GM18507 (cell line): Measurements from ENCODE around the gene TNIP1.

Source experiments
- DNase-seq: peaks from one replicate; pipeline ENCODE4 v3.0.0; 2011; ENCODE audit warnings: low read depth; ENCODE audit not compliant: insufficient read length; ENCODE audit errors: extremely low spot score
- FAIRE-seq: peaks from 2 replicates; lab custom pipeline; 2011; peaks lifted over from hg19 to GRCh38; lab: Jason Lieb, UNC

Gene TNIP1

GRCh38 chr5:151051066-151051930 lies 29.5 kb downstream of the TNIP1 start:
- FAIRE-seq (peak; percentile 86), DNase-seq (peak; percentile 60)

GRCh38 chr5:151048526-151048925 lies 32.3 kb downstream of the TNIP1 start:
- no peak for FAIRE-seq
- DNase-seq = no peak

GRCh38 chr5:151047814-151048425 lies 32.9 kb downstream of the TNIP1 start:
- FAIRE-seq = no peak
- no peak for DNase-seq

DNA sequence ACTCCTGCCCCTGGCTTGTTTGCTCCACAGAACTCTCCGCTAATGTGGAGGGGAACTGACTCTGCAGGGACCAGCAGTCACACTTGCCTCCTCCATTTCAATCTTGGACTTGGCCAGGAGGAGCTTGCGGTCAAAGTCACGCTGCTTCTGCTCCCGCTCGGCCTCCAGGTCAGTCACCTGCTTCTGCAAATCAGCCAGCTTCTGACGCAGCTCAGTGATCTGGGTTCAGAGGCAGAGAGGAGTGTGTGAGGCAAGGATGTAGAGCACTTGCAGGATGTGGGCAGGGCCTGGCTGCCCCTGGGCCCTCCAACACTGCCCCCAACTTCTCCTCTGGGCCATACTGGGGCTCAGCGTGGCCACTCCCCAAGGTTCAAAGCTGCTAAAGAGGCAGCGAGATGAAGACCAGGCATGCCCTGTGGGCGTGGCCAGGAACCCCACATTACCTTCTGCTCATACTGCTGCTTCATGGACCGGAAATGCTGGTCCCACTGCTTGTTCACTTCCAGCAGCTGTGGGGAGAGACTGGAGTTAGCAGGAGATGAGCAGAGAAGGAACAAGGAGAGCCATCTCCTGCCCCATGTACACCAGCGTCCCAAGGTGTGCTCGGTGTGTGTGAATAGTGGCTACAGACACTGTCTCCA lies 38.3 kb downstream of the TNIP1 start:
- FAIRE-seq = no peak
- DNase-seq = no peak

DNA sequence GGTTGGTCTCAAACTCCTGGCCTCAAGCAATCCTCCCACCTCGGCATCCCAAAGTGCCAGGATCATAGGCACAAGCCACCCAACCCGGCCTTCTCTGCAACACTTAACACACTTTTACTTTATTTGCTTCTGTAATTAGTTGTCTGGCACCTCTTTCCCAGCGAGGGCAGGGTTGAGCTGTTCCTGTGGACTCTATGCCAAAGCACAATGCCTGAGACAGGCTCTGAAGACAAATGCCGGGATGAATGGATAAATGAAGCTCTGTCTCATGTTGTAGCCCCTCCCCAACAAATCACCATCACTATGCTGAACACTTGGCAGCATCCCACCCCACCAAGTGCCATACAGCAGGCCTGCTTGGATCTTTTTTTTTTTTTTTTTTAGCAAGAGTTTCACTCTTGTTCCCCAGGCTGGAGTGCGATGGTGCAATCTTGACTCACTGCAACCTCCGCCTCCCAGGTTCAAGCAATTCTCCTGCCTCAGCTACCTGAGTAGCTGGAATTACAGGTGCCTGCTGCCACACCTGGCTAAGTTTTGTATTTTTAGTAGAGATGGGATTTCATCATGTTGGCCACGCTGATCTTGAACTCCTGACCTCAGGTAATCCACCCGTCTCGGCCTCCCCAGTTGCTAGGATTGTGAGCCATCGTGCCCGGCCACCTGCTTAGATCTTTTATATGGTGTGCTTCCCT lies 39.1 kb downstream of the TNIP1 start:
- no peak for FAIRE-seq
- no peak for DNase-seq

DNA sequence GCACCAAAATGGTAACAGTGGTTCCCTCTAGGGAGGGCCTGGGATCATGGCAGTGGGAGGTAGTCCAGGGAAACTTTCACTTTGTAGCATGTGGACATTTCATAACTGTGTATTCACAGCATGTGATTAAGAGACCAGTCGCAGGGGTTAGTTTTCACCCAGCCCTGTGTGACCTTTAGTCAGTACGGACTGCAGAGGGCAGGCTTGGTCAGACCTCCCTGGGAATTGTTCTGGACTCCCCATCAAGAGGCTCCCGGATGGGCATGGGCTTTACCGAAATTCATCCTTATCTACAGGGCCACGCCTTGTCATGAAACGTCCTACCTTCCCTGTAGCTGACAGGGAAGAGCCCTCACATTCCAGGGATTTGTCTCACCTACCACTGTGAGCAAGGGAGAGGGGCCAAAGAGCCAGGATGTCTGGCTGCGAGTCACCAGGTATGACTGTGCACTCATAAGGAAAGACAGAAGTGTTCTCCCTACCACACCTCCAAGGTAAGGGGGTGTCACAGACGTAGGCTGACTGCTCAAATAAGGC lies 40.6 kb downstream of the TNIP1 start:
- no peak for FAIRE-seq

GRCh38 chr5:151039665-151040064 lies 41.2 kb downstream of the TNIP1 start:
- DNase-seq (no peak), FAIRE-seq (no peak)

More for the DNA sequence above, 40.6 kb downstream of the TNIP1 start:
- no peak for DNase-seq

- no peak for DNase-seq
Observed at GRCh38 chr5:151038801-151039238, 42.0 kb downstream of the TNIP1 start.

DNA sequence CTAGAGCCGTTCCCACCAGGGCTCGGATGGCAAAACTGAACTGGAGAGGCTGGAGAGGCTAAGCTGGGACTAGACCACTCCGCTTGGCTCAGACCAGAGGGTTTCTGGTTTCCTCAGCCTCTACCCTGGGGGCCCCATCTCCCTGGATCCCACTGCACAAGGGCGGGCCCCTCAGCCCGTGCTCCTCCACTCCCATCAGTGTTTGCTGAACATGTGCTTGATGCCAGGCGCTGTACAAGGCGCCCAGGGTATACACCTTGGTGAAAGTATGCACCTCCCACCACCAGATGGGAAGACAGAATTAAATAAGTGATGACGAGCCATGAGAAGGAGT lies 42.5 kb downstream of the TNIP1 start:
- FAIRE-seq = no peak

More at GRCh38 chr5:151038801-151039238, 42.0 kb downstream of the TNIP1 start:
- no peak for FAIRE-seq

GRCh38 chr5:151037561-151038411 lies 43.0 kb downstream of the TNIP1 start:
- FAIRE-seq (no peak), DNase-seq (no peak)

More for the DNA sequence above, 42.5 kb downstream of the TNIP1 start:
- no peak for DNase-seq

GRCh38 chr5:151036556-151036955 lies 44.3 kb downstream of the TNIP1 start:
- FAIRE-seq = no peak
- no peak for DNase-seq

DNA sequence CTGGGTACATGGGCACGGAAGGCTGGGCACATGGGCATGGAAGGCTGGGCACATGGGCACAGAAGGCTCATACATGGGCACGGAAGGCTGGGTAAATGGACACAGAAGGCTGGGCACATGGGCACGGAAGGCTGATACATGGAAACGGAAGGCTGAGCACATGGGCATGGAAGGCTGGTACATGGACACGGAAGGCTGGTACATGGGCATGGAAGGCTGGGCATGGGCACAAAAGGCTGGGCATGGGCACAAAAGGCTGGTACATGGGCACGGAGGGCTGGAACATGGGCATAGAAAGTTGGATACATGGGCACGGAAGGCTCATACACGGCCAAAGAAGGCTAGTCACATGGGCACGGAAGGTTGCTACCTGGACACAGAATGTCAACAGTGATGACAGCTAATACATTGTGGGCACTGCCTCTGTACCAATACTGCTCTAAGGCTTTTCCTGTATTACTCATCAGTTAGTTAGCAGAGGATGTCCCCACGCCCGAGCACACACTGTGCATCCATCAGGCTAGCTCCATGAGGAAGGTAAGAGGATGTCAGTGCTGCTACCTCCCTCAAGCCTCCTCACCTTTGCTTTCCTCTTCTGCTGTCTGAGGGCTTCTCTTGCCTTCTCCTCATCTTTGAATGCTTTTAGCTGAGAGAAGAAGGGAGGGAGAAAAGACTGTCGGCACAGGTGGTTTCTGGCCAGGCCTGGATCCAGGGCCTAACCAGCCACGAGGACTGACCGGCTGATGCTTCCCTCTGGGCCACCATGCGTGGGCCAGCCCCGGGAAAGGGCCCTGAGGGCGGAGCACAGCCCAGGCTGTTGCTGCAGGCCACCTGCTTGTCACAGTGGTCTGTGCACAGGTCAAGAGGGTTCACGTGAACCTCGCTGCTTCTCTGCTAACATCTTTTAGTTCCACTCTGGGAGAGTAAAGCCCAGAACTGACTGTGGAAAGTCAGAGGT lies 46.1 kb downstream of the TNIP1 start:
- DNase-seq = no peak
- no peak for FAIRE-seq

DNA sequence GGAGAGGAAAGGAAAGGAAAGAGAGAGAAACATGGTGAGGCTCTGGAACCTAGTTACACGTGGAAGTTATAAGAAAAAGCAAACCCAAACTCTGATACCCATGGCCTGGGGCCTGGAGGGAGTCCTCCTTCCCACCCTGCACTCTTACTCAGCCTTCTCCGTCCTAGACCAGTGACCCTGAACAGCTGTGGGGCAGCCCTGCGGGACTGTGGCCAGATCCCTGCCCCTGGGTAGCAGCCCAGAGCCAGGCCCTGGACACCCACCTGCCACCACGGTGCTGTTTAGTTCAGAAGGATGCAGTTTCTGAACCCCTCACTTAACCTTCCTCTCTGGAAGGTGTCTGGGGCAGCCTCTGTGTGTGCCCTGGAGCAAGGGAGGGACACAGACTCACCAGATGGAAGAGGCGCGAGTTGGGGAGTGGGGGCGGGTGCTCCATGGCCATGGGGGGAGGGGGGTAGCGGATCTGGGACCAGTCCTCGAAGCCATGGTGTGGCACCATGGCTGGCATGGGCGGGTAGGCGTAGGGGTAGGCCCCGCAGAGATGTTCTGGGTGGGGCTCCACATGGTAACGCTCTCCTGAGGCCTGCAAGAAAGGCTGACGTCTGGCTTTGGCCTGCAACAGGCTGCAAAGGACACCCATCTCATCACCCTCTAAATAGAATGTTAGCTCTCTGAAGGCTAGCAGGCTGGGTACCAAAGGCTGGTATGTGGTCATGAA lies 47.5 kb downstream of the TNIP1 start:
- FAIRE-seq = no peak

GRCh38 chr5:151031554-151031953 lies 49.3 kb downstream of the TNIP1 start:
- DNase-seq = no peak
- FAIRE-seq = no peak

More for the DNA sequence above, 47.5 kb downstream of the TNIP1 start:
- no peak for DNase-seq

GRCh38 chr5:151030379-151030778 lies 50.5 kb downstream of the TNIP1 start:
- FAIRE-seq (no peak), DNase-seq (no peak)

DNA sequence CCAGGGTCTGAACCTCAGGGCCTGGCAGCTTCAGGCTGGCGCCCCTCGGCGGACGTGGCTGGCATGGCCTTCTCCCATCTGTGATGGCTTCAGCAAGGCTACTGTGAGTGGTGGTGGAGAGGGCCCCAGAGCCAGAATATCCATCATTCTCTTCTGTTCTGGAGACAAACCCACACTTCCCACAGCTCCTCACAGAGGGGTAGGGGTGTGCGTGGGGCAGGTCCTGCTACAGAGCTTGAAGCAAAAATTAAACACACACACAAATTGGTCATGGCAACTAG lies 50.8 kb downstream of the TNIP1 start:
- FAIRE-seq = no peak
- DNase-seq = no peak
